GM23338 (cell line): ENCODE measurements around the gene PKD2L2. TPM values are rescaled to one million over a fixed set of nuclear protein-coding genes. Genes with fewer than 3 reads are reported as not detected.
"Not testable (repeated sequence)": the region's sequence is repeated elsewhere in the genome, so short reads cannot be mapped to it uniquely, and the experiment has no call there.

Experiments used
- ATAC-seq: fragments of 200-7000 bp; cut with Tn5 transposase; 3 replicates; pipeline ENCODE4 v1.9.1; 2020
- DNase-seq: peaks from one replicate; pipeline ENCODE4 v3.0.0-alpha.2; 2015; ENCODE audit warnings: low spot score
- H2AFZ ChIP-seq: fragments of 200-600 bp; sonication (generic); 2 replicates; pipeline ENCODE4 v1.8.0; 2016; ENCODE audit warnings: antibody characterized with exemption, mild to moderate bottlenecking, moderate library complexity
- H3F3A ChIP-seq: fragments of 200-600 bp; sonication (generic); replicated peaks from 2 replicates; pipeline ENCODE4 v1.8.0; 2017; ENCODE audit warnings: antibody characterized with exemption, mixed run types, low read depth
- H3K27ac ChIP-seq: fragments of 200-600 bp; sonication (generic); 2 replicates; pipeline ENCODE4 v1.6.1; 2016; ENCODE audit warnings: low read depth
- H3K27me3 ChIP-seq: fragments of 200-600 bp; sonication (generic); 2 replicates; pipeline ENCODE4 v1.8.0; 2016; ENCODE audit warnings: mild to moderate bottlenecking, mixed run types, moderate library complexity; ENCODE audit not compliant: insufficient read depth
- H3K36me3 ChIP-seq: fragments of 200-600 bp; sonication (generic); 2 replicates; pipeline ENCODE4 v1.8.0; 2016; ENCODE audit warnings: mild to moderate bottlenecking; ENCODE audit not compliant: insufficient read depth
- H3K4me1 ChIP-seq: fragments of 200-600 bp; sonication (generic); 2 replicates; pipeline ENCODE4 v1.8.0; 2016; ENCODE audit warnings: mild to moderate bottlenecking, moderate library complexity; ENCODE audit not compliant: insufficient read depth
- H3K4me2 ChIP-seq: fragments of 200-600 bp; sonication (generic); 2 replicates; pipeline ENCODE4 v1.7.1; 2017; ENCODE audit warnings: mixed run types
- H3K4me3 ChIP-seq: fragments of 200-600 bp; sonication (generic); 2 replicates; pipeline ENCODE4 v1.6.1; 2016; ENCODE audit warnings: mixed run types
- H3K79me2 ChIP-seq: fragments of 200-600 bp; sonication (generic); replicated peaks from 2 replicates; pipeline ENCODE4 v1.8.0; 2017; ENCODE audit warnings: mild to moderate bottlenecking; ENCODE audit not compliant: insufficient read depth
- H3K9me2 ChIP-seq: fragments of 200-600 bp; sonication (generic); 2 replicates; pipeline ENCODE4 v1.8.0; 2017; ENCODE audit not compliant: insufficient read depth
- H4K20me1 ChIP-seq: fragments of 200-600 bp; sonication (generic); replicated peaks from 2 replicates; pipeline ENCODE4 v1.8.0; 2017; ENCODE audit warnings: mild to moderate bottlenecking; ENCODE audit not compliant: insufficient read depth
- H3K27ac Mint-ChIP-seq: 2 replicates; pipeline ENCODE4 v1.8.0; 2020; ENCODE audit warnings: inconsistent platforms, mild to moderate bottlenecking, moderate library complexity, mixed read lengths
- H3K27me3 Mint-ChIP-seq: 3 replicates; pipeline ENCODE4 v1.8.0; 2022; ENCODE audit warnings: low read depth, mild to moderate bottlenecking, moderate library complexity, mixed read lengths, inconsistent platforms; ENCODE audit not compliant: insufficient read depth, poor library complexity
- H3K36me3 Mint-ChIP-seq: 3 replicates; pipeline ENCODE4 v1.8.0; 2021; ENCODE audit warnings: low read depth, mild to moderate bottlenecking, inconsistent platforms, moderate library complexity, mixed read lengths
- H3K4me1 Mint-ChIP-seq: 3 replicates; pipeline ENCODE4 v1.8.0; 2020; ENCODE audit warnings: mild to moderate bottlenecking, inconsistent platforms, mixed read lengths
- H3K4me3 Mint-ChIP-seq: 3 replicates; pipeline ENCODE4 v1.8.0; 2021; ENCODE audit warnings: moderate library complexity, mild to moderate bottlenecking, inconsistent platforms, mixed read lengths
- H3K9me3 Mint-ChIP-seq: 3 replicates; pipeline ENCODE4 v1.8.0; 2020; ENCODE audit warnings: moderate library complexity, mild to moderate bottlenecking, inconsistent platforms, mixed read lengths
- EZH2phosphoT487 ChIP-seq: fragments of 200-600 bp; sonication (generic); IDR thresholded peaks from one replicate; pipeline ENCODE4 v1.8.1; 2018; ENCODE audit warnings: antibody characterized with exemption; ENCODE audit not compliant: unreplicated experiment
- JUNB ChIP-seq: IDR thresholded peaks from one replicate; pipeline ENCODE4 v1.6.1; 2016; ENCODE audit warnings: antibody characterized with exemption; ENCODE audit not compliant: unreplicated experiment
- NANOG ChIP-seq: IDR thresholded peaks from 2 replicates; pipeline ENCODE4 v1.6.1; 2016; ENCODE audit warnings: antibody characterized with exemption, borderline replicate concordance
- ZNF114 ChIP-seq: fragments of 250-450 bp; sonication (Bioruptor Pico); IDR thresholded peaks from 2 replicates; pipeline ENCODE4 v1.5.0; 2020; ENCODE audit warnings: mild to moderate bottlenecking, moderate library complexity
- polyA plus RNA-seq: library from polyadenylated mRNA; unstranded; fragments of >200 nt; fragmentation: Nextera tagmentation; extraction: Ambion mirVana; gene quantifications from 2 replicates; pipeline ENCODE4 v1.2.1, GENCODE V29; 2016
- total RNA-seq: library from RNA; depleted of rRNA; stranded (reverse); fragments of >200 nt; shearing (Covaris generic); gene quantifications from 2 replicates; pipeline ENCODE4 v1.2.3, GENCODE V29; 2014; rRNA removed
- TF ChIP-seq, protein P1 (sequence below), 2 experiments: fragments of 200-600 bp in 1 of 2; sonication (generic) in 1 of 2; conservative IDR thresholded peaks; 2 replicates each; pipeline versions ENCODE4 v1.5.1 to v1.6.1; 2016 to 2017; ENCODE audit warnings: antibody characterized with exemption in 2 of 2, low read depth in 2 of 2, mild to moderate bottlenecking in 2 of 2, moderate library complexity in 1 of 2

Gene PKD2L2
- total and polyA plus RNA-seq, 2 experiments from 2014 or later = 0.16 TPM; not detected in 1

DNA sequence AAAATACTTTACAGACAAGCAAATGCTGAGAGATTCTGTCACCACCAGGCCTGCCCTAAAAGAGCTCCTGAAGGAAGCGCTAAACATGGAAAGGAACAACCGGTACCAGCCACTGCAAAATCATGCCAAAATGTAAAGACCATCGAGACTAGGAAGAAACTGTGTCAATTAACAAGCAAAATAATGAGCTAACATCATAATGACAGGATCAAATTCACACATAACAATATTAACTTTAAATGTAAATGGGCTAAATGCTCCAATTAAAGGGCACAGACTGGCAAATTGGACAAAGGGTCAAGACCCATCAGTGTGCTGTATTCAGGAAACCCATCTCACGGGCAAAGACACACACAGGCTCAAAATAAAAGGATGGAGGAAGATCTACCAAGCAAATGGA is 81.1 kb downstream of the PKD2L2 start:
- not testable (repeated sequence) for H3K4me1 ChIP-seq, H3K27me3 ChIP-seq, ATAC-seq, H3K4me3 Mint-ChIP-seq, H3K4me3 ChIP-seq, H3K27ac Mint-ChIP-seq, H4K20me1 ChIP-seq, DNase-seq, H3K9me2 ChIP-seq, H3K27ac ChIP-seq, H3K4me1 Mint-ChIP-seq, H3F3A ChIP-seq, H3K27me3 Mint-ChIP-seq, H3K4me2 ChIP-seq, H2AFZ ChIP-seq
- Histone ChIP-seq H3K79me2 (peaks cover 19% of the 10 kb centered on the region), H3K36me3 (peaks cover 27% of the 10 kb centered on the region; the same call in 1 of the 2 replicates)
- peaks cover 61% of the 10 kb centered on the region for H3K36me3 Mint-ChIP-seq
- peaks cover 47% of the 10 kb centered on the region for H3K9me3 Mint-ChIP-seq

DNA sequence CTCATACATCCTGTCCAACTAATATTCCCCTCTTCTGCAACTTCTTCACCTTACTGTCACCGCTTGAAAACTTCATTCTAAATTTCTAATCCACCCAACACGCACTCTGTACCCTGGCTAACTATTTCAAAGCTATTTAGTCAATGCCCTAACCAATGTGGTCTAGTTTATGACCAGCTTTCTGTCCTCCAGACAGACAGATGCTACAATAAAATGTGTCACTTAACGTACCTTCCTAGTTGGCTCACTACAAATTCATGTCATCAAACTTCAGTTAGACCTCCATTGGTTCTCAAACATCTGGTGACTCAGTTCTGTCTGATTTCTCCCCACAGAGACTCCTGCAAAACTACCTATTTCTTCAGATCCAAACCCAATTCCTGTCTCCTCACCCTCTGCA is 86.0 kb downstream of the PKD2L2 start:
- Histone ChIP-seq H3K4me2 (no peak overlapping the region), H4K20me1 (no peaks in the 10 kb centered on the region), H2AFZ (no peak overlapping the region), H3K36me3 (peaks cover 11% of the 10 kb centered on the region), H3K27me3 (no peaks in the 10 kb centered on the region), H3K4me1 (no peaks in the 10 kb centered on the region), H3K9me2 (no peaks in the 10 kb centered on the region; the same call in 1 of the 2 replicates), H3K27ac (no peak overlapping the region), H3F3A (no peaks in the 10 kb centered on the region), H3K4me3 (no peak overlapping the region), H3K79me2 (peaks cover 12% of the 10 kb centered on the region)
- ATAC-seq (no peak), DNase-seq (no peak)
- H3K9me3 Mint-ChIP-seq = peaks cover 19% of the 10 kb centered on the region; the same call in 2 of the 3 replicates
- no peak overlapping the region for H3K4me3 Mint-ChIP-seq
- H3K36me3 Mint-ChIP-seq = peaks cover 65% of the 10 kb centered on the region
- TF ChIP-seq EZH2phosphoT487 (no peak), JUNB (no peak)
- TF ChIP-seq, protein P1, sequence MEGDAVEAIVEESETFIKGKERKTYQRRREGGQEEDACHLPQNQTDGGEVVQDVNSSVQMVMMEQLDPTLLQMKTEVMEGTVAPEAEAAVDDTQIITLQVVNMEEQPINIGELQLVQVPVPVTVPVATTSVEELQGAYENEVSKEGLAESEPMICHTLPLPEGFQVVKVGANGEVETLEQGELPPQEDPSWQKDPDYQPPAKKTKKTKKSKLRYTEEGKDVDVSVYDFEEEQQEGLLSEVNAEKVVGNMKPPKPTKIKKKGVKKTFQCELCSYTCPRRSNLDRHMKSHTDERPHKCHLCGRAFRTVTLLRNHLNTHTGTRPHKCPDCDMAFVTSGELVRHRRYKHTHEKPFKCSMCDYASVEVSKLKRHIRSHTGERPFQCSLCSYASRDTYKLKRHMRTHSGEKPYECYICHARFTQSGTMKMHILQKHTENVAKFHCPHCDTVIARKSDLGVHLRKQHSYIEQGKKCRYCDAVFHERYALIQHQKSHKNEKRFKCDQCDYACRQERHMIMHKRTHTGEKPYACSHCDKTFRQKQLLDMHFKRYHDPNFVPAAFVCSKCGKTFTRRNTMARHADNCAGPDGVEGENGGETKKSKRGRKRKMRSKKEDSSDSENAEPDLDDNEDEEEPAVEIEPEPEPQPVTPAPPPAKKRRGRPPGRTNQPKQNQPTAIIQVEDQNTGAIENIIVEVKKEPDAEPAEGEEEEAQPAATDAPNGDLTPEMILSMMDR (conservative IDR thresholded peaks at IDR 0.05; ENCODE audit: low read depth in 2 of 2) = no peak
- H3K27me3 Mint-ChIP-seq = peaks cover 3% of the 10 kb centered on the region
- H3K4me1 Mint-ChIP-seq = no peaks in the 10 kb centered on the region
- no peak overlapping the region for H3K27ac Mint-ChIP-seq

- ATAC-seq (no peak), DNase-seq (no peak)
- Mint-ChIP-seq H3K4me1 (no peaks in the 10 kb centered on the region), H3K27me3 (no peaks in the 10 kb centered on the region), H3K36me3 (peaks cover 5% of the 10 kb centered on the region; the same call in 2 of the 3 replicates), H3K9me3 (no peaks in the 10 kb centered on the region), H3K27ac (no peak overlapping the region), H3K4me3 (no peak overlapping the region)
- no peaks in the 10 kb centered on the region for H3K27me3 ChIP-seq
- no peaks in the 10 kb centered on the region for H3F3A ChIP-seq
- no peak for TF ChIP-seq NANOG
- TF ChIP-seq ZNF114 (CRISPR knock-in tag) = no peak
- H4K20me1 ChIP-seq = peaks cover 15% of the 10 kb centered on the region
- H3K27ac ChIP-seq = no peak overlapping the region
- H2AFZ ChIP-seq = no peak overlapping the region
- no peaks in the 10 kb centered on the region for H3K4me1 ChIP-seq
- no peaks in the 10 kb centered on the region for H3K36me3 ChIP-seq
- H3K79me2 ChIP-seq = peaks cover 47% of the 10 kb centered on the region
- H3K4me2 ChIP-seq = no peak overlapping the region
- H3K4me3 ChIP-seq = no peak overlapping the region
- H3K9me2 ChIP-seq = no peaks in the 10 kb centered on the region
These were observed 100.2 kb downstream of the PKD2L2 start for GRCh38 chr5:137989419-137989818.

Other genes starting within 250 kb of the PKD2L2 start
- gene KLHL3, start 153.4 kb upstream of the PKD2L2 start, total RNA-seq = 10.8 and 11.7 TPM in 2 replicates
- 3.1 and 4.9 TPM in 2 replicates for gene KLHL3, start 153.4 kb upstream of the PKD2L2 start, polyA plus RNA-seq
- gene HNRNPA0, start 135.1 kb upstream of the PKD2L2 start, total RNA-seq = 33.0 and 39.9 TPM in 2 replicates
- 15.1 and 15.9 TPM in 2 replicates for gene HNRNPA0, start 135.1 kb upstream of the PKD2L2 start, polyA plus RNA-seq
- gene MYOT, start 21.6 kb upstream of the PKD2L2 start, total RNA-seq = not detected in 2 replicates
- 0.58 TPM in 1 of 2 replicates, not detected in the other for gene MYOT, start 21.6 kb upstream of the PKD2L2 start, polyA plus RNA-seq
- gene FAM13B, start 143.6 kb downstream of the PKD2L2 start, total RNA-seq = 24.6 and 30.2 TPM in 2 replicates
- 9.6 and 12.9 TPM in 2 replicates for gene FAM13B, start 143.6 kb downstream of the PKD2L2 start, polyA plus RNA-seq
- not detected in 2 replicates for gene WNT8A, start 194.6 kb downstream of the PKD2L2 start, total RNA-seq
- not detected in 2 replicates for gene WNT8A, start 194.6 kb downstream of the PKD2L2 start, polyA plus RNA-seq
- not detected in 2 replicates for gene NME5, start 250.0 kb downstream of the PKD2L2 start, total RNA-seq
- 0.45 and 1.1 TPM in 2 replicates for gene NME5, start 250.0 kb downstream of the PKD2L2 start, polyA plus RNA-seq